PC-3 (cell line): ENCODE data around the gene ZXDA.

Source experiments
- EZH2 ChIP-seq: fragments of 300-600 bp; sonication (generic); IDR thresholded peaks from one replicate; pipeline ENCODE4 v1.6.1; 2017; ENCODE audit warnings: antibody characterized with exemption, mild to moderate bottlenecking, low read length; ENCODE audit not compliant: unreplicated experiment
- EZH2phosphoT487 ChIP-seq: fragments of 300-600 bp; sonication (generic); IDR thresholded peaks from 2 replicates; pipeline ENCODE4 v1.6.1; 2018; ENCODE audit warnings: mild to moderate bottlenecking, antibody characterized with exemption, low read length, borderline replicate concordance
- TF ChIP-seq, protein P1 (sequence below): fragments of 300-600 bp; sonication (generic); conservative IDR thresholded peaks from 2 replicates; pipeline ENCODE4 v1.5.1; 2017; ENCODE audit warnings: antibody characterized with exemption, low read depth, mild to moderate bottlenecking, low read length

DNA sequence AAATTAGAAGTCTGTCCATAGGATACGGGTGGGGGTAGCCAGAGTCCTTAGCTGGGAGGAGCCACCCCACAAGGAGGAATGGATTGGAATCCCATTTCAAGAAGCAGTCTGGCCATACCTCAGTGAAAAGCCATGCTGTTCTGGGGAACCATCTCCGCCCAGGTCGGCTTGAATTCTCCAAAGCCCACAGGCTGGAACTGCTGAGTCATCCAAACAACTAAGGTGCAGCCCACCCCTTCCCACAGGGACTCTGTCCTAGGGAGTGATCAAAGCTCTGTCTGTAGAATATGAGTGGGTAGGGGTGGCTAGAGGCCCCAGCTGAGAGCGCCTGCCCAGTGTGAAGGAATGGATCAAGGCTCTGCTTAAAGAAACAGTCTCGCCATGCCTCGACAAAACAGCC lies 38.8 kb downstream of the ZXDA start:
- TF ChIP-seq EZH2 (no peak), EZH2phosphoT487 (no peak)
- TF ChIP-seq, protein P1, sequence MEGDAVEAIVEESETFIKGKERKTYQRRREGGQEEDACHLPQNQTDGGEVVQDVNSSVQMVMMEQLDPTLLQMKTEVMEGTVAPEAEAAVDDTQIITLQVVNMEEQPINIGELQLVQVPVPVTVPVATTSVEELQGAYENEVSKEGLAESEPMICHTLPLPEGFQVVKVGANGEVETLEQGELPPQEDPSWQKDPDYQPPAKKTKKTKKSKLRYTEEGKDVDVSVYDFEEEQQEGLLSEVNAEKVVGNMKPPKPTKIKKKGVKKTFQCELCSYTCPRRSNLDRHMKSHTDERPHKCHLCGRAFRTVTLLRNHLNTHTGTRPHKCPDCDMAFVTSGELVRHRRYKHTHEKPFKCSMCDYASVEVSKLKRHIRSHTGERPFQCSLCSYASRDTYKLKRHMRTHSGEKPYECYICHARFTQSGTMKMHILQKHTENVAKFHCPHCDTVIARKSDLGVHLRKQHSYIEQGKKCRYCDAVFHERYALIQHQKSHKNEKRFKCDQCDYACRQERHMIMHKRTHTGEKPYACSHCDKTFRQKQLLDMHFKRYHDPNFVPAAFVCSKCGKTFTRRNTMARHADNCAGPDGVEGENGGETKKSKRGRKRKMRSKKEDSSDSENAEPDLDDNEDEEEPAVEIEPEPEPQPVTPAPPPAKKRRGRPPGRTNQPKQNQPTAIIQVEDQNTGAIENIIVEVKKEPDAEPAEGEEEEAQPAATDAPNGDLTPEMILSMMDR: no peak
